GF-D8 (cell line): Measurements from ENCODE around the gene RYR1.
"Not testable (repeated sequence)": the region's sequence is repeated elsewhere in the genome, so short reads cannot be mapped to it uniquely, and the experiment has no call there.

ENCODE experiments used
- DNase-seq: peaks from one replicate; lab custom pipeline; 2025; lab: John Stamatoyannopoulos, UW

Gene RYR1

GRCh38 chr19:38427035-38427677 is 6.3 kb upstream of the RYR1 start:
- DNase-seq, result not testable (repeated sequence)

- no peak for DNase-seq
Observed at GRCh38 chr19:38429055-38429810, 4.3 kb upstream of the RYR1 start.

DNA sequence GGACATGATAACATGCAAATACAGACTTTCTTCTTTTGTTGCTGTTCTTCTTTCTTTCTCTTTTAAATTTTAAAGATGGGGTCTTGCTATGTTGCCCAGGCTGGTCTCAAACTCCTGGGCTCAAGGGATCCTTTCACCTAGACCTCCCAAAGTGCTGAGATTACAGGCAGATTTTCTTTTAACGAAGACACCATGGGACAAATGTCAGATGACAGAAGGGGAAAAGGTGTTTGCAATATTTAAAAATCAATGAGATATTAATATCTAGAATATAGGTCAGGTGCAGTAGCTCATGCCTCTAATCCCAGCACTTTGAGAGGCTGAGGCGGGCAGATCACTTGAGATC is 3.7 kb upstream of the RYR1 start:
- DNase-seq, result no peak

GRCh38 chr19:38430931-38431330 is 2.6 kb upstream of the RYR1 start:
- DNase-seq, result no peak

- DNase-seq, result no peak
Observed at GRCh38 chr19:38434549-38435051, 1.1 kb downstream of the RYR1 start.

GRCh38 chr19:38437295-38437694 is 3.8 kb downstream of the RYR1 start:
- DNase-seq, result no peak

DNA sequence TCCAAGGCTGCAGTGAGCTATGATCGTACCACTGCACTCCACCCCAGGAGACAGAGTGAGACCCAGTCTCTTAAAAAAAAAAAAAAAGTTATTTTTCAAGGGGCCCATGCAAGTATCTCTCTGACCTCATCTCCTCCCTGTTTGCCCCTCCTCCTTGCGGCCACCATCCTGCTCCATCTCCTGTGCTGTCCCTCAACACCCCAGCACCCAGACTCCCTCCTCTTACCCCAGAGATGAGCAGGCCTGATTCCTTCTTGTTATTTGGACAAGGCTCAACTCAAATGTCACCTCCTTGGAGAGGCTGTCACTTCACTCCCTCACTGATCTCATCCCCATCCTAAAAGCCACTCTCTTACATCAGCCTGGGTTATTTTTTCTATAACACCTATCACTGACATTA is 4.4 kb downstream of the RYR1 start:
- no peak for DNase-seq

- no peak for DNase-seq
Observed at GRCh38 chr19:38440592-38440991, 7.1 kb downstream of the RYR1 start.

DNA sequence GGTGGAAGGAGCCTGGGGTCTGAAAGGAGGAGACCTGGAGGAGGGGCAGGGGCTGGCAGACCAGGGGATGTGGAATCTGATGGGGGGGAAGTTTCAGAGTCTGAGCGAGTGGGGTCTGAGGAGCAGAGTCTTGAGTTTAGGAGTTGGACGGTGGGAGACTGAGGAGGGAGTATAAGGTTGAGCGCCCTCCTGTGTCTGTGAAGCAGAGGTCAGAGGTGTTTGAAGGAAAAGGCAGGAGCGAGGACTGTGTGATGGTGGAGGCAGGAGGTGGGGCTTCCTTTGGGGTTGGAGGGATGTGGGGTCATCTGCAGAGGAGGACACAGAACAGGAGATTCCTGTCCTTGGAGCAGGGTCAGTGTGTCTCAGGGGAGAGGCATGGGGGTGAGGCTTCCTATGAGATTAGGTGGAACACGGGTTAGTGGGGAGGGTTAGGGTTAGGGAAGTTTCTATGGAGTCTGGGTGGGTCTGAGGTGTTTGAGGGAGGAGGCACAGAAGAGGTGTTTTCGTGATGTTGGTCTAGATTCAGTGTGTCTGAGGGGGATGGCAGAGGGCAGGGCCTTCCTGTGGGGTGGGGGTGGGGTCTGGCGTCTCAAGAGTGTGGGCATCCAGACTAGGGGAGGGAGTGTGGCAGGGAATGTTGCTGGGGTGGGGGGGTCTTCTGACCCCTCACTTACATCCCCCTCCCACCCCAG is 8.3 kb downstream of the RYR1 start:
- DNase-seq, result no peak

GRCh38 chr19:38442736-38443135 is 9.2 kb downstream of the RYR1 start:
- no peak for DNase-seq

- no peak for DNase-seq
Observed at GRCh38 chr19:38443458-38443999, 10.0 kb downstream of the RYR1 start.

DNA sequence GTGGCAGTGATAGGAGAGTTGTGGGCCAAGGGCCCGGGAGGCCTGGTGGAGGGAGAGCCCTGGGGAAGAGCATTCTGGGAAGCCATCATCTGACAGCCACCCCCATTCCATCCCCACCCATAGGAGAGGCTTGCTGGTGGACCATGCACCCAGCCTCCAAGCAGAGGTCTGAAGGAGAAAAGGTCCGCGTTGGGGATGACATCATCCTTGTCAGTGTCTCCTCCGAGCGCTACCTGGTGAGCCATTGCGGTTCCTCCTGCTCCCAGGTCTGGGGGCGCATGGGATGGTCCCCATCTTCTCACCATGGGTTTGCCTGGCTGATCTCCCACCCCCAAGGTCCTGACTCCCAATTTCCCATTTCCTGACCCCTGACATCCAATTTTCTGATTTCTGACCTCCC is 10.5 kb downstream of the RYR1 start:
- no peak for DNase-seq

- DNase-seq, result no peak
Observed at GRCh38 chr19:38445362-38445761, 11.9 kb downstream of the RYR1 start.

GRCh38 chr19:38448225-38448624 is 14.7 kb downstream of the RYR1 start:
- DNase-seq, result no peak

DNA sequence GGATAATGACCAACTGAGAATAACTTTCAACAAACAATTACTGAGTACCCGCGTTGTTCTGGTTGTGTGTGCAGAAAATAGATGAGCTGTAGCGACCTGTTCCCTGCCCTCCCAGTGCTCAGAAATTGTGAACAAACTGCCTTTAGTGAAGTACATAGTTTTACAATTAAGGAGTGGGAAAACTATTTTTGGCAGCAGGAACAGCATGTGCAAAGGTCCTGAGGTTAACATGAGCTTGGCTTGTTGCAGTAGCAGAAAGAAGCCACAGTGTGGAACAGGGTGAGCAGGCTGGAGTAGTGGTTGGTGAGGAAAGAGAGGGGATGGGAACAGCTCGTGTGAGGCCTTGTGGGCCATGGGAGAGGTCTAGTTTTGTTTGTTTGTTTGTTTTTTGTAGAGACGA is 16.0 kb downstream of the RYR1 start:
- no peak for DNase-seq

DNA sequence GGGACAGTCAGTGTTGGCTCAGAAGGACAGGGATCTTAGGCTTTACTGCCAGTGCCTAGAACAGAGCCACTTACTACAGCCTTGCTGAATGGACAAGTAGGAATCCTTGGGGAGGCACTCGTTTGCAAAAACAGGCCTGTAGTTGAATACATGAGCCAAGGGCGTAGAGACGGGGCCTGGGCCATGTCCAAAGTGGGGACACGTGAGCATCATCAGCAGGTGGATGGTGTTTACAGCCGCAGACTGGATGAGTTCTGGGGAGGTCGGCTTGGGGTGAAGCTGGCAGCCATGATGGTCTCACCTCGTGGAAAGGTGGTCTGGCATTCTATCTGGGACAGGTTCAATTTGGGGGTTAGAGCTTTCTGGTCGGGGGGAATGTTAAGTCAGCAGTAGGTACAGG is 17.5 kb downstream of the RYR1 start:
- DNase-seq, result no peak

GRCh38 chr19:38451629-38452028 is 18.1 kb downstream of the RYR1 start:
- no peak for DNase-seq

GRCh38 chr19:38452430-38453366 is 19.2 kb downstream of the RYR1 start:
- no peak for DNase-seq

GRCh38 chr19:38453596-38453995 is 20.1 kb downstream of the RYR1 start:
- DNase-seq, result no peak

DNA sequence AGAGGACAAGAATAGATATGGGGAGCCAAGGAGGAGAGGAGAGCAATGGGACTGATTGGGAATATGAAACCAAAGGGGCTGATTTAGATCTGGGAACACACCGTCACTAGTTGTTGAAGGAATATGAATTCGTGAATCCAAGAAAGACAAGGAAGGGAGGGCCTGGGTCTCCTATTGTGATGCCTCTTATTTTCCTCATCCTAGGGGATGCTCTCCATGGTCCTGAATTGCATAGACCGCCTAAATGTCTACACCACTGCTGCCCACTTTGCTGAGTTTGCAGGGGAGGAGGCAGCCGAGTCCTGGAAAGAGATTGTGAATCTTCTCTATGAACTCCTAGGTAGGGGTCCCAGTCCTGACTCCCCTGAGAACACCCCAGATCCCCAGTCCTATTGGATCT is 21.5 kb downstream of the RYR1 start:
- no peak for DNase-seq

GRCh38 chr19:38457202-38457601 is 23.7 kb downstream of the RYR1 start:
- no peak for DNase-seq
